Measurements from ENCODE around the gene TMED10.
A peak's percentile ranks its signal among the peaks of the same experiment; 100 is the strongest.

Gene TMED10

GRCh38 chr14:75143761-75144527 lies 32.5 kb downstream of the TMED10 start:
- TF ChIP-seq CTCF (IDR thresholded peaks at IDR 0.05): no peak

GRCh38 chr14:75142494-75142893 lies 33.9 kb downstream of the TMED10 start:
- TF ChIP-seq CTCF (IDR thresholded peaks at IDR 0.05): no peak

GRCh38 chr14:75141967-75142366 lies 34.4 kb downstream of the TMED10 start:
- TF ChIP-seq CTCF (IDR thresholded peaks at IDR 0.05): peak; percentile 31; the same call in 1 of the 2 replicates

- no peak for TF ChIP-seq CTCF (IDR thresholded peaks at IDR 0.05)
Observed at GRCh38 chr14:75141062-75141461, 35.4 kb downstream of the TMED10 start.

- TF ChIP-seq CTCF (IDR thresholded peaks at IDR 0.05): no peak
Observed at GRCh38 chr14:75140620-75141019, 35.8 kb downstream of the TMED10 start.

- TF ChIP-seq CTCF (IDR thresholded peaks at IDR 0.05): no peak
Observed at GRCh38 chr14:75139185-75139584, 37.2 kb downstream of the TMED10 start.

- TF ChIP-seq CTCF (IDR thresholded peaks at IDR 0.05): no peak
Observed at GRCh38 chr14:75138492-75138891, 37.9 kb downstream of the TMED10 start.

- no peak for TF ChIP-seq CTCF (IDR thresholded peaks at IDR 0.05)
Observed at GRCh38 chr14:75134644-75135043, 41.8 kb downstream of the TMED10 start.

All from LNCAP (cell line).